SK-N-SH treated with all-trans-retinoic acid at 6 μM for 48 hours (cell line): Measurements from ENCODE around the gene USP24.

Source experiments
- ATAC-seq: fragments of 200-7000 bp; cut with Tn5 transposase; 3 replicates; pipeline ENCODE4 v1.9.1; 2020; ENCODE audit warnings: mild to moderate bottlenecking, moderate library complexity
- ARNTL ChIP-seq: fragments of 450-650 bp; formaldehyde crosslinking; IDR thresholded peaks from 2 replicates; pipeline ENCODE4 v1.5.0; 2020; ENCODE audit warnings: low read depth, mild to moderate bottlenecking, moderate library complexity, borderline replicate concordance
- CREB5 ChIP-seq: fragments of 250-450 bp; sonication (Bioruptor Pico); IDR thresholded peaks from 2 replicates; pipeline ENCODE4 v1.5.1; 2020; ENCODE audit warnings: low read depth, mild to moderate bottlenecking, moderate library complexity
- CSDC2 ChIP-seq: fragments of 250-450 bp; sonication (Bioruptor Pico); IDR thresholded peaks from 2 replicates; pipeline ENCODE4 v1.5.0; 2020; ENCODE audit warnings: mild to moderate bottlenecking, moderate library complexity
- CSRNP3 ChIP-seq: fragments of 250-450 bp; sonication (Bioruptor Pico); IDR thresholded peaks from 2 replicates; pipeline ENCODE4 v1.5.1; 2021; ENCODE audit warnings: mild to moderate bottlenecking, moderate library complexity
- ESRRG ChIP-seq: fragments of 250-450 bp; sonication (Bioruptor Pico); IDR thresholded peaks from 2 replicates; pipeline ENCODE4 v1.6.1; 2021; ENCODE audit warnings: mild to moderate bottlenecking
- GLIS3 ChIP-seq: fragments of 250-450 bp; sonication (Bioruptor Pico); IDR thresholded peaks from 2 replicates; pipeline ENCODE4 v1.5.0; 2020; ENCODE audit warnings: mild to moderate bottlenecking, moderate library complexity
- ISL1 ChIP-seq: fragments of 250-450 bp; sonication (Bioruptor Pico); IDR thresholded peaks from 2 replicates; pipeline ENCODE4 v2.1.2; 2022; ENCODE audit warnings: mild to moderate bottlenecking, moderate library complexity
- OSR1 ChIP-seq: fragments of 250-450 bp; sonication (Bioruptor Pico); IDR thresholded peaks from 2 replicates; pipeline ENCODE4 v1.8.0; 2022; ENCODE audit warnings: moderate library complexity, mild to moderate bottlenecking, inconsistent platforms
- PATZ1 ChIP-seq: fragments of 250-450 bp; sonication (Bioruptor Pico); IDR thresholded peaks from 2 replicates; pipeline ENCODE4 v1.8.0; 2020; ENCODE audit warnings: mild to moderate bottlenecking, moderate library complexity, borderline replicate concordance
- POU6F1 ChIP-seq: fragments of 250-450 bp; sonication (Bioruptor Pico); IDR thresholded peaks from 2 replicates; pipeline ENCODE4 v1.8.0; 2021; ENCODE audit warnings: low read depth, mild to moderate bottlenecking, moderate library complexity, borderline replicate concordance
- PPARA ChIP-seq: fragments of 250-450 bp; sonication (Bioruptor Pico); IDR thresholded peaks from 2 replicates; pipeline ENCODE4 v1.5.0; 2020; ENCODE audit warnings: mild to moderate bottlenecking, borderline replicate concordance
- RARB ChIP-seq: fragments of 250-450 bp; sonication (Bioruptor Pico); IDR thresholded peaks from 2 replicates; pipeline ENCODE4 v1.8.0; 2021; ENCODE audit warnings: mild to moderate bottlenecking, moderate library complexity
- SNAI2 ChIP-seq: fragments of 250-450 bp; sonication (Bioruptor Pico); IDR thresholded peaks from 2 replicates; pipeline ENCODE4 v1.5.0; 2020; ENCODE audit warnings: mild to moderate bottlenecking, moderate library complexity
- TOX ChIP-seq: fragments of 250-450 bp; sonication (Bioruptor Pico); IDR thresholded peaks from 2 replicates; pipeline ENCODE4 v1.8.0; 2021; ENCODE audit warnings: mild to moderate bottlenecking, moderate library complexity, borderline replicate concordance
- TSHZ2 ChIP-seq: fragments of 250-450 bp; sonication (Bioruptor Pico); IDR thresholded peaks from 2 replicates; pipeline ENCODE4 v1.5.0; 2020; ENCODE audit warnings: mild to moderate bottlenecking, moderate library complexity
- ZFP3 ChIP-seq: fragments of 250-450 bp; sonication (Bioruptor Pico); IDR thresholded peaks from 2 replicates; pipeline ENCODE4 v1.5.0; 2020; ENCODE audit warnings: mild to moderate bottlenecking, moderate library complexity
- ZFP30 ChIP-seq: fragments of 450-650 bp; formaldehyde crosslinking; IDR thresholded peaks from 2 replicates; pipeline ENCODE4 v1.5.0; 2022; ENCODE audit warnings: mild to moderate bottlenecking, moderate library complexity
- ZNF565 ChIP-seq: fragments of 450-650 bp; formaldehyde crosslinking; conservative IDR thresholded peaks from 2 replicates; pipeline ENCODE4 v1.5.0; 2020; ENCODE audit warnings: low read depth, mild to moderate bottlenecking, moderate library complexity
- ZNF70 ChIP-seq: fragments of 450-650 bp; formaldehyde crosslinking; IDR thresholded peaks from 2 replicates; pipeline ENCODE4 v1.5.0; 2020; ENCODE audit warnings: mild to moderate bottlenecking, moderate library complexity
- ZNF8 ChIP-seq: fragments of 450-650 bp; formaldehyde crosslinking; IDR thresholded peaks from 2 replicates; pipeline ENCODE4 v1.5.0; 2020; ENCODE audit warnings: mild to moderate bottlenecking, moderate library complexity

Gene USP24

GRCh38 chr1:55213151-55213884 is 1.8 kb downstream of the USP24 start:
- no peak for TF ChIP-seq PPARA
- no peak for TF ChIP-seq CSRNP3 (CRISPR knock-in tag)
- no peak for TF ChIP-seq OSR1
- TF ChIP-seq RARB (CRISPR knock-in tag), result no peak
- TF ChIP-seq ARNTL, result no peak
- no peak for TF ChIP-seq POU6F1 (CRISPR knock-in tag)
- TF ChIP-seq ZFP3 (CRISPR knock-in tag), result no peak
- TF ChIP-seq ZNF565 (CRISPR knock-in tag), result no peak
- no peak for TF ChIP-seq CREB5 (CRISPR knock-in tag)
- TF ChIP-seq ZFP30 (CRISPR knock-in tag), result no peak
- no peak for TF ChIP-seq SNAI2 (CRISPR knock-in tag)
- TF ChIP-seq ZNF70, result no peak
- no peak for TF ChIP-seq TSHZ2 (CRISPR knock-in tag)
- no peak for TF ChIP-seq PATZ1 (CRISPR knock-in tag)
- TF ChIP-seq GLIS3 (CRISPR knock-in tag), result no peak
- no peak for TF ChIP-seq ZNF8 (CRISPR knock-in tag)
- TF ChIP-seq TOX (CRISPR knock-in tag), result no peak
- no peak for TF ChIP-seq CSDC2 (CRISPR knock-in tag)
- no peak for TF ChIP-seq ESRRG
- ATAC-seq, result no peak

GRCh38 chr1:55212349-55213150 is 2.6 kb downstream of the USP24 start:
- TF ChIP-seq CSRNP3 (CRISPR knock-in tag), result no peak
- TF ChIP-seq TOX (CRISPR knock-in tag), result no peak
- no peak for TF ChIP-seq ISL1 (CRISPR knock-in tag)
- TF ChIP-seq POU6F1 (CRISPR knock-in tag), result no peak
- TF ChIP-seq RARB (CRISPR knock-in tag), result no peak
- TF ChIP-seq OSR1, result no peak
- TF ChIP-seq ARNTL, result no peak
- no peak for TF ChIP-seq ZNF70
- no peak for TF ChIP-seq SNAI2 (CRISPR knock-in tag)
- no peak for TF ChIP-seq PPARA
- ATAC-seq, result no peak
